ENCODE data around the gene SF3B1. TPM values are rescaled to one million over a fixed set of nuclear protein-coding genes. Genes with fewer than 3 reads are reported as not detected.

Gene SF3B1
- total and polyA plus RNA-seq, 3 experiments from 2014 or later, result 153 to 287 (median 281) TPM

- no peaks in the 10 kb centered on the region for H3K27me3 Mint-ChIP-seq
- Histone ChIP-seq H3K27me3 (ENCODE audit: insufficient read depth, low read length, poor library complexity, severe bottlenecking) (no peaks in the 10 kb centered on the region), H3K4me3 (ENCODE audit: low read length) (no peak overlapping the region), H3K4me1 (ENCODE audit: insufficient read depth, low read length) (peaks cover 8% of the 10 kb centered on the region), H3K36me3 (ENCODE audit: insufficient read depth, low read length) (peaks cover 64% of the 10 kb centered on the region), H3K9me3 (ENCODE audit: low read length) (no peaks in the 10 kb centered on the region), H3K27ac (ENCODE audit: low read depth, low read length) (no peak overlapping the region)
- ChIA-PET POLR2A (no interaction called here), CTCF (interaction anchor here (1.2 kb wide), 1 partner anchor 37 kb away, joined by 3 read pairs; the partner anchor contains the start of gene COQ10B)
- DNase-seq, result no peak
- H3K4me1 Mint-ChIP-seq, result peaks cover 17 to 35% (median 25%) of the 10 kb centered on the region in 3 donors
- H3K27ac Mint-ChIP-seq, result peak overlapping the region in 2 of 8 donors; percentile 33 to 47
- H3K4me3 Mint-ChIP-seq, result no peak overlapping the region
- peaks cover 4 to 78% (median 17%) of the 10 kb centered on the region in 3 donors for H3K36me3 Mint-ChIP-seq
- H3K9me3 Mint-ChIP-seq, result no peaks in the 10 kb centered on the region
Measured at GRCh38 chr2:197416268-197416667, 18.6 kb downstream of the SF3B1 start.

GRCh38 chr2:197414515-197414914 lies 20.3 kb downstream of the SF3B1 start:
- ChIA-PET POLR2A (no interaction called here), CTCF (interaction anchor here (0.6 kb wide), 1 partner anchor 153 kb away, joined by 3 read pairs; no protein-coding TSS in a partner anchor)
- Histone ChIP-seq H3K27ac (ENCODE audit: low read depth, low read length) (no peak overlapping the region), H3K9me3 (ENCODE audit: low read length) (no peaks in the 10 kb centered on the region), H3K4me1 (ENCODE audit: insufficient read depth, low read length) (peaks cover 2% of the 10 kb centered on the region), H3K4me3 (ENCODE audit: low read length) (no peak overlapping the region), H3K36me3 (ENCODE audit: insufficient read depth, low read length) (peaks cover 64% of the 10 kb centered on the region), H3K27me3 (ENCODE audit: insufficient read depth, low read length, poor library complexity, severe bottlenecking) (no peaks in the 10 kb centered on the region)
- Mint-ChIP-seq H3K36me3 (peaks cover 4 to 80% (median 20%) of the 10 kb centered on the region in 3 donors), H3K27ac (peak overlapping the region in 1 of 8 donors; percentile 43), H3K9me3 (no peaks in the 10 kb centered on the region), H3K27me3 (no peaks in the 10 kb centered on the region), H3K4me1 (peaks cover 10 to 21% (median 13%) of the 10 kb centered on the region in 3 donors), H3K4me3 (no peak overlapping the region)
- DNase-seq, result no peak

- Mint-ChIP-seq H3K4me3 (no peak overlapping the region), H3K36me3 (peaks cover 4 to 80% (median 20%) of the 10 kb centered on the region in 3 donors), H3K4me1 (peaks cover 9 to 19% (median 10%) of the 10 kb centered on the region in 3 donors), H3K27me3 (no peaks in the 10 kb centered on the region), H3K27ac (no peak overlapping the region), H3K9me3 (no peaks in the 10 kb centered on the region)
- Histone ChIP-seq H3K9me3 (ENCODE audit: low read length) (no peaks in the 10 kb centered on the region), H3K4me1 (ENCODE audit: insufficient read depth, low read length) (no peaks in the 10 kb centered on the region), H3K36me3 (ENCODE audit: insufficient read depth, low read length) (peaks cover 64% of the 10 kb centered on the region), H3K27ac (ENCODE audit: low read depth, low read length) (no peak overlapping the region), H3K27me3 (ENCODE audit: insufficient read depth, low read length, poor library complexity, severe bottlenecking) (no peaks in the 10 kb centered on the region), H3K4me3 (ENCODE audit: low read length) (no peak overlapping the region)
- ChIA-PET CTCF (no interaction called here), POLR2A (no interaction called here)
- DNase-seq, result no peak
Measured at GRCh38 chr2:197414039-197414438, 20.8 kb downstream of the SF3B1 start.

GRCh38 chr2:197405582-197405981 lies 29.2 kb downstream of the SF3B1 start:
- no peak overlapping the region for H3K27ac Mint-ChIP-seq
- no peaks in the 10 kb centered on the region for H3K9me3 ChIP-seq (ENCODE audit: low read length)
- no peaks in the 10 kb centered on the region for H3K27me3 Mint-ChIP-seq
- CTCF ChIA-PET, result no interaction called here
- no peak overlapping the region for H3K27ac ChIP-seq (ENCODE audit: low read depth, low read length)
- H3K4me3 ChIP-seq (ENCODE audit: low read length), result no peak overlapping the region
- peaks cover 8 to 90% (median 35%) of the 10 kb centered on the region in 3 donors for H3K36me3 Mint-ChIP-seq
- no peak for DNase-seq
- H3K36me3 ChIP-seq (ENCODE audit: insufficient read depth, low read length), result peaks cover 76% of the 10 kb centered on the region
- H3K4me1 Mint-ChIP-seq, result peaks cover 0 to 4% (median 0%) of the 10 kb centered on the region in 3 donors
- no peaks in the 10 kb centered on the region for H3K9me3 Mint-ChIP-seq
- no peaks in the 10 kb centered on the region for H3K27me3 ChIP-seq (ENCODE audit: insufficient read depth, low read length, poor library complexity, severe bottlenecking)
- POLR2A ChIA-PET, result interaction anchor here (0.7 kb wide), 1 partner anchor 16 kb away, joined by 5 read pairs; no protein-coding TSS in a partner anchor
- H3K4me3 Mint-ChIP-seq, result no peak overlapping the region
- H3K4me1 ChIP-seq (ENCODE audit: insufficient read depth, low read length), result no peaks in the 10 kb centered on the region

- no peak for DNase-seq
- Mint-ChIP-seq H3K9me3 (no peaks in the 10 kb centered on the region), H3K27me3 (no peaks in the 10 kb centered on the region), H3K4me3 (no peak overlapping the region), H3K27ac (peak overlapping the region in 1 of 8 donors; percentile 17), H3K4me1 (peaks cover 0 to 6% (median 0%) of the 10 kb centered on the region in 3 donors), H3K36me3 (peaks cover 18 to 91% (median 49%) of the 10 kb centered on the region in 3 donors)
- Histone ChIP-seq H3K4me1 (ENCODE audit: insufficient read depth, low read length) (no peaks in the 10 kb centered on the region), H3K36me3 (ENCODE audit: insufficient read depth, low read length) (peaks cover 80% of the 10 kb centered on the region), H3K9me3 (ENCODE audit: low read length) (no peaks in the 10 kb centered on the region), H3K27ac (ENCODE audit: low read depth, low read length) (no peak overlapping the region), H3K4me3 (ENCODE audit: low read length) (no peak overlapping the region), H3K27me3 (ENCODE audit: insufficient read depth, low read length, poor library complexity, severe bottlenecking) (no peaks in the 10 kb centered on the region)
- ChIA-PET CTCF (no interaction called here), POLR2A (no interaction called here)
Measured at GRCh38 chr2:197399887-197400540, 34.8 kb downstream of the SF3B1 start.

GRCh38 chr2:197398913-197399312 lies 35.9 kb downstream of the SF3B1 start:
- Histone ChIP-seq H3K9me3 (ENCODE audit: low read length) (no peaks in the 10 kb centered on the region), H3K27me3 (ENCODE audit: insufficient read depth, low read length, poor library complexity, severe bottlenecking) (no peaks in the 10 kb centered on the region), H3K4me1 (ENCODE audit: insufficient read depth, low read length) (no peaks in the 10 kb centered on the region), H3K4me3 (ENCODE audit: low read length) (no peak overlapping the region), H3K27ac (ENCODE audit: low read depth, low read length) (no peak overlapping the region), H3K36me3 (ENCODE audit: insufficient read depth, low read length) (peaks cover 79% of the 10 kb centered on the region)
- Mint-ChIP-seq H3K27me3 (no peaks in the 10 kb centered on the region), H3K36me3 (peaks cover 18 to 93% (median 49%) of the 10 kb centered on the region in 3 donors), H3K9me3 (no peaks in the 10 kb centered on the region), H3K4me3 (no peak overlapping the region), H3K4me1 (peaks cover 0 to 6% (median 0%) of the 10 kb centered on the region in 3 donors), H3K27ac (no peak overlapping the region)
- POLR2A ChIA-PET, result no interaction called here
- CTCF ChIA-PET, result no interaction called here
- no peak for DNase-seq

GRCh38 chr2:197391220-197391717 lies 43.6 kb downstream of the SF3B1 start:
- ChIA-PET POLR2A (no interaction called here), CTCF (no interaction called here)
- no peaks in the 10 kb centered on the region for H3K27me3 ChIP-seq (ENCODE audit: insufficient read depth, low read length, poor library complexity, severe bottlenecking)
- peaks cover 25% of the 10 kb centered on the region for H3K36me3 ChIP-seq (ENCODE audit: insufficient read depth, low read length)
- peaks cover 0 to 51% (median 13%) of the 10 kb centered on the region in 3 donors for H3K36me3 Mint-ChIP-seq
- H3K9me3 Mint-ChIP-seq, result no peaks in the 10 kb centered on the region
- no peaks in the 10 kb centered on the region for H3K27me3 Mint-ChIP-seq
- H3K9me3 ChIP-seq (ENCODE audit: low read length), result no peaks in the 10 kb centered on the region
- H3K27ac Mint-ChIP-seq, result no peak overlapping the region
- no peaks in the 10 kb centered on the region for H3K4me1 ChIP-seq (ENCODE audit: insufficient read depth, low read length)
- no peaks in the 10 kb centered on the region for H3K4me1 Mint-ChIP-seq
- no peak for DNase-seq
- H3K4me3 ChIP-seq (ENCODE audit: low read length), result no peak overlapping the region
- no peak overlapping the region for H3K27ac ChIP-seq (ENCODE audit: low read depth, low read length)
- no peak overlapping the region for H3K4me3 Mint-ChIP-seq

- Histone ChIP-seq H3K36me3 (ENCODE audit: insufficient read depth, low read length) (peaks cover 14% of the 10 kb centered on the region), H3K9me3 (ENCODE audit: low read length) (no peaks in the 10 kb centered on the region), H3K4me3 (ENCODE audit: low read length) (no peak overlapping the region), H3K27me3 (ENCODE audit: insufficient read depth, low read length, poor library complexity, severe bottlenecking) (no peaks in the 10 kb centered on the region), H3K4me1 (ENCODE audit: insufficient read depth, low read length) (peaks cover 1% of the 10 kb centered on the region), H3K27ac (ENCODE audit: low read depth, low read length) (no peak overlapping the region)
- Mint-ChIP-seq H3K27me3 (no peaks in the 10 kb centered on the region), H3K9me3 (no peaks in the 10 kb centered on the region), H3K36me3 (peaks cover 0 to 31% (median 7%) of the 10 kb centered on the region in 3 donors), H3K4me3 (no peak overlapping the region), H3K27ac (peak overlapping the region in 2 of 8 donors; percentile 40 to 44), H3K4me1 (peaks cover 0 to 6% (median 5%) of the 10 kb centered on the region in 3 donors)
- ChIA-PET CTCF (interaction anchor here (1.5 to 3.6 kb wide), 2 partner anchors 17 to 276 kb away, joined by 3 to 12 read pairs; no protein-coding TSS in a partner anchor), POLR2A (no interaction called here)
- DNase-seq, result no peak
Measured at GRCh38 chr2:197388866-197389587, 45.8 kb downstream of the SF3B1 start.
